K562 (cell line): Measurements from ENCODE around the gene HIP1R. TPM values are rescaled to one million over a fixed set of nuclear protein-coding genes. Genes with fewer than 3 reads are reported as not detected.

ENCODE experiments used
- ARID1B ChIP-seq: fragments of 450-650 bp; IDR thresholded peaks from 2 replicates; pipeline ENCODE4 v1.6.1; 2016; ENCODE audit warnings: antibody characterized with exemption, mild to moderate bottlenecking, inconsistent platforms
- ATF3 ChIP-seq, 2 experiments: fragments of 450-650 bp in 1 of 2; sonication (generic) in 1 of 2; formaldehyde crosslinking in 1 of 2; IDR thresholded peaks in 1 of 2; conservative IDR thresholded peaks in 1 of 2; 2 replicates each; pipeline versions ENCODE4 v1.6.1 to v1.8.1; 2016 to 2023; ENCODE audit warnings: mild to moderate bottlenecking in 2 of 2, moderate library complexity in 2 of 2, inconsistent platforms in 1 of 2, missing genetic modification reagents in 1 of 2
- CREB3 ChIP-seq: fragments of 450-650 bp; conservative IDR thresholded peaks from 2 replicates; pipeline ENCODE4 v1.6.1; 2016; ENCODE audit warnings: missing genetic modification characterization, low read depth, mild to moderate bottlenecking, missing compliant biosample characterization, moderate library complexity
- DPF2 ChIP-seq: fragments of 450-650 bp; IDR thresholded peaks from 2 replicates; pipeline ENCODE4 v1.6.1; 2016
- ELF1 ChIP-seq: fragments of 200-800 bp; sonication (Bioruptor generic); IDR thresholded peaks from 2 replicates; pipeline ENCODE4 v1.6.1; 2016; ENCODE audit warnings: missing genetic modification characterization, missing compliant biosample characterization
- ETS1 ChIP-seq: conservative IDR thresholded peaks from 2 replicates; pipeline ENCODE4 v1.6.1; 2011; ENCODE audit warnings: low read depth, mild to moderate bottlenecking, low read length; ENCODE audit not compliant: control insufficient read depth
- GATAD2A ChIP-seq: fragments of 450-650 bp; IDR thresholded peaks from 2 replicates; pipeline ENCODE4 v1.6.1; 2017
- GTF2E2 ChIP-seq: fragments of 200-800 bp; sonication (Bioruptor generic); IDR thresholded peaks from 2 replicates; pipeline ENCODE4 v1.6.1; 2016; ENCODE audit warnings: missing genetic modification characterization, missing compliant biosample characterization
- JUNB ChIP-seq: fragments of 450-650 bp; formaldehyde crosslinking; conservative IDR thresholded peaks from 2 replicates; pipeline ENCODE4 v1.4.0; 2020; ENCODE audit warnings: mild to moderate bottlenecking
- RBM17 ChIP-seq: fragments of 200-400 bp; formaldehyde crosslinking; IDR thresholded peaks from 2 replicates; pipeline ENCODE4 v1.6.1; 2017; ENCODE audit warnings: low read depth, mild to moderate bottlenecking, low read length, borderline replicate concordance
- TFAP4 ChIP-seq: sonication (generic); formaldehyde crosslinking; IDR thresholded peaks from 2 replicates; pipeline ENCODE4 v1.8.0; 2022; ENCODE audit warnings: missing genetic modification reagents, mild to moderate bottlenecking, moderate library complexity, borderline replicate concordance
- UBTF ChIP-seq, 2 experiments: IDR thresholded peaks; 2 replicates each; pipeline ENCODE4 v1.6.1; 2012; ENCODE audit warnings: improper control_type of control experiment in 2 of 2, low read depth in 2 of 2, low read length in 2 of 2, borderline replicate concordance in 1 of 2
- ZNF511 ChIP-seq: sonication (generic); formaldehyde crosslinking; IDR thresholded peaks from 2 replicates; pipeline ENCODE4 v1.8.0; 2022; ENCODE audit warnings: mild to moderate bottlenecking, missing genetic modification reagents
- ZNF57 ChIP-seq: fragments of 450-650 bp; formaldehyde crosslinking; IDR thresholded peaks from 2 replicates; pipeline ENCODE4 v1.4.0; 2020; ENCODE audit warnings: mild to moderate bottlenecking, moderate library complexity
- ZNF668 ChIP-seq: fragments of 250-450 bp; sonication (Bioruptor Pico); IDR thresholded peaks from 2 replicates; pipeline ENCODE4 v1.8.0; 2022; ENCODE audit warnings: mild to moderate bottlenecking, inconsistent platforms
- ZNF740 ChIP-seq, 3 experiments: fragments of 200-800 bp in 1 of 3; sonication (Bioruptor generic) in 1 of 3; sonication (generic) in 1 of 3; formaldehyde crosslinking in 1 of 3; IDR thresholded peaks; 2 replicates each; pipeline versions ENCODE4 v1.6.1 to v1.8.0; 2016 to 2022; ENCODE audit warnings: mild to moderate bottlenecking in 2 of 3, missing compliant biosample characterization in 2 of 3, missing genetic modification characterization in 2 of 3, missing genetic modification reagents in 1 of 3
- polyA plus RNA-seq, 8 experiments: library from polyadenylated mRNA; depleted of rRNA in 4 of 8; stranded (reverse) in 5 of 8; unstranded in 3 of 8; fragments of >200 nt; fragmentation: Nextera tagmentation in 2 of 8; fragmentation: Illumina TruSeq in 1 of 8; extraction: Ambion mirVana in 2 of 8; extraction: Trizol in 1 of 8; gene quantifications; 2 replicates each; pipeline versions ENCODE4 v1.2.1 to v1.2.3, GENCODE V29; 2011 to 2014; ENCODE audit warnings: inconsistent platforms in 1 of 8, missing spikeins in 1 of 8
- total RNA-seq, 7 experiments: library from RNA; depleted of rRNA in 6 of 7; stranded (reverse); fragments of >200 nt in 6 of 7; fragmentation: Illumina TruSeq in 2 of 7; extraction: Trizol in 2 of 7; gene quantifications; 2 replicates each; pipeline versions ENCODE4 v1.2.1 to v1.2.3, GENCODE V29; 2011 to 2021; ENCODE audit warnings: low replicate concordance in 1 of 7

Gene HIP1R
- total and polyA plus RNA-seq, 9 of the 15 experiments (the other 6 are each of a cell fraction or from before 2014, with no cell fraction given), result 0.15 to 31.0 (median 14.2) TPM

- TF ChIP-seq CREB3 (peak; percentile 88), ZNF740 (CRISPR knock-in tag; IDR thresholded peaks at IDR 0.05) (peak; percentile 97), ZNF740 (tag; IDR thresholded peaks at IDR 0.05) (peak in 1 of 2 experiments; percentile 88; a peak in 2 of 4 replicates), ATF3 (IDR thresholded peaks at IDR 0.05) (peak; percentile 100), ATF3 (CRISPR knock-in tag; conservative IDR thresholded peaks at IDR 0.05) (peak; percentile 92; the same call in 1 of the 2 replicates), ZNF57 (CRISPR knock-in tag) (0 out of 2 replicates have a peak, but pooled peaks have one; percentile 58), JUNB (CRISPR knock-in tag) (peak; percentile 97), GTF2E2 (tag) (peak; percentile 74; the same call in 1 of the 2 replicates), RBM17 (no peak), ARID1B (peak; percentile 44), UBTF (IDR thresholded peaks at IDR 0.05; ENCODE audit: borderline replicate concordance in 1 of 2, low read depth in 2 of 2, low read length in 2 of 2) (peak; percentile 79 to 80; a peak in 3 of 4 replicates), TFAP4 (peak; percentile 78), ETS1 (peak; percentile 90), GATAD2A (peak; percentile 78; the same call in 1 of the 2 replicates), ZNF511 (CRISPR knock-in tag) (peak; percentile 67; the same call in 1 of the 2 replicates), ZNF668 (CRISPR knock-in tag) (no peak), ELF1 (peak; percentile 84), DPF2 (peak; percentile 59; the same call in 1 of the 2 replicates)
Observed at GRCh38 chr12:122895704-122896636, 60.7 kb downstream of the HIP1R start, which contains the start of gene VPS37B (continued).
